ENCODE measurements around the gene MCM9. TPM values are rescaled to one million over a fixed set of nuclear protein-coding genes. Genes with fewer than 3 reads are reported as not detected.

Gene MCM9
- total and polyA plus RNA-seq, 2 experiments from 2014 or later: 11.1 to 13.5 TPM

GRCh38 chr6:118930680-118931079 is 4.3 kb downstream of the MCM9 start:
- no peak overlapping the region for H3K4me3 ChIP-seq
- peaks cover 7% of the 10 kb centered on the region for H3K4me1 ChIP-seq (ENCODE audit: insufficient read depth)
- no peak for DNase-seq (ENCODE audit: low spot score)
- H4K20me1 ChIP-seq (ENCODE audit: insufficient read depth, poor library complexity, severe bottlenecking): no peaks in the 10 kb centered on the region
- H3K27me3 ChIP-seq: no peaks in the 10 kb centered on the region
- H3K9me3 ChIP-seq (ENCODE audit: low read depth): no peaks in the 10 kb centered on the region
- H3K4me2 ChIP-seq: no peak overlapping the region
- 96% methylated on average over 3 of the region's 3 CpGs for WGBS (ENCODE audit: low lambda C conversion rate, missing lambda C conversion rate)
- H3K79me2 ChIP-seq: peaks cover 39% of the 10 kb centered on the region
- H3K27ac ChIP-seq: no peak overlapping the region
- no peak overlapping the region for H2AFZ ChIP-seq
- no peak for TF ChIP-seq CTCF (IDR thresholded peaks at IDR 0.05; ENCODE audit: poor library complexity)
- no peak for TF ChIP-seq EZH2 (IDR thresholded peaks at IDR 0.05; ENCODE audit: borderline replicate concordance)
- TF ChIP-seq EZH2phosphoT487 (IDR thresholded peaks at IDR 0.05; ENCODE audit: low read depth, severe bottlenecking, unreplicated experiment): no peak
- H3K36me3 ChIP-seq (replicated peaks; ENCODE audit: insufficient read depth, low read depth): no peaks in the 10 kb centered on the region
- H3K9me2 ChIP-seq (replicated peaks; ENCODE audit: insufficient read depth): no peaks in the 10 kb centered on the region

- H3K27ac ChIP-seq: no peak overlapping the region
- no peak for TF ChIP-seq EZH2 (IDR thresholded peaks at IDR 0.05; ENCODE audit: borderline replicate concordance)
- TF ChIP-seq CTCF (IDR thresholded peaks at IDR 0.05; ENCODE audit: poor library complexity): no peak
- no peak for TF ChIP-seq EZH2phosphoT487 (IDR thresholded peaks at IDR 0.05; ENCODE audit: low read depth, severe bottlenecking, unreplicated experiment)
- H3K36me3 ChIP-seq (replicated peaks; ENCODE audit: insufficient read depth, low read depth): no peaks in the 10 kb centered on the region
- no peaks in the 10 kb centered on the region for H4K20me1 ChIP-seq (ENCODE audit: insufficient read depth, poor library complexity, severe bottlenecking)
- no peak overlapping the region for H2AFZ ChIP-seq
- no peak for DNase-seq (ENCODE audit: low spot score)
- H3K9me3 ChIP-seq (ENCODE audit: low read depth): no peaks in the 10 kb centered on the region
- no peaks in the 10 kb centered on the region for H3K79me2 ChIP-seq
- no peak overlapping the region for H3K4me3 ChIP-seq
- H3K9me2 ChIP-seq (replicated peaks; ENCODE audit: insufficient read depth): no peaks in the 10 kb centered on the region
- no peaks in the 10 kb centered on the region for H3K27me3 ChIP-seq
- H3K4me2 ChIP-seq: no peak overlapping the region
- H3K4me1 ChIP-seq (ENCODE audit: insufficient read depth): no peaks in the 10 kb centered on the region
- WGBS (ENCODE audit: low lambda C conversion rate, missing lambda C conversion rate): 83% methylated on average over 3 of the region's 3 CpGs
Measured at GRCh38 chr6:118923035-118923434, 11.9 kb downstream of the MCM9 start.

GRCh38 chr6:118921084-118921483 is 13.9 kb downstream of the MCM9 start:
- Histone ChIP-seq H3K27ac (no peak overlapping the region), H2AFZ (no peak overlapping the region), H3K4me1 (ENCODE audit: insufficient read depth) (no peaks in the 10 kb centered on the region), H3K79me2 (no peaks in the 10 kb centered on the region), H3K27me3 (no peaks in the 10 kb centered on the region), H3K9me2 (replicated peaks; ENCODE audit: insufficient read depth) (no peaks in the 10 kb centered on the region), H3K9me3 (ENCODE audit: low read depth) (no peaks in the 10 kb centered on the region), H3K36me3 (replicated peaks; ENCODE audit: insufficient read depth, low read depth) (no peaks in the 10 kb centered on the region), H3K4me2 (no peak overlapping the region), H4K20me1 (ENCODE audit: insufficient read depth, poor library complexity, severe bottlenecking) (no peaks in the 10 kb centered on the region), H3K4me3 (no peak overlapping the region)
- no peak for DNase-seq (ENCODE audit: low spot score)
- WGBS (ENCODE audit: low lambda C conversion rate, missing lambda C conversion rate): 100% methylated on average over 1 of the region's 1 CpG
- TF ChIP-seq CTCF (IDR thresholded peaks at IDR 0.05; ENCODE audit: poor library complexity): no peak
- TF ChIP-seq EZH2 (IDR thresholded peaks at IDR 0.05; ENCODE audit: borderline replicate concordance): no peak
- no peak for TF ChIP-seq EZH2phosphoT487 (IDR thresholded peaks at IDR 0.05; ENCODE audit: low read depth, severe bottlenecking, unreplicated experiment)

- no peaks in the 10 kb centered on the region for H3K36me3 ChIP-seq (replicated peaks; ENCODE audit: insufficient read depth, low read depth)
- no peaks in the 10 kb centered on the region for H3K4me1 ChIP-seq (ENCODE audit: insufficient read depth)
- H3K27me3 ChIP-seq: no peaks in the 10 kb centered on the region
- no peaks in the 10 kb centered on the region for H4K20me1 ChIP-seq (ENCODE audit: insufficient read depth, poor library complexity, severe bottlenecking)
- 68% methylated on average over 2 of the region's 2 CpGs for WGBS (ENCODE audit: low lambda C conversion rate, missing lambda C conversion rate)
- no peak overlapping the region for H3K4me3 ChIP-seq
- H3K79me2 ChIP-seq: no peaks in the 10 kb centered on the region
- DNase-seq (ENCODE audit: low spot score): no peak
- H3K27ac ChIP-seq: no peak overlapping the region
- no peaks in the 10 kb centered on the region for H3K9me2 ChIP-seq (replicated peaks; ENCODE audit: insufficient read depth)
- TF ChIP-seq EZH2phosphoT487 (IDR thresholded peaks at IDR 0.05; ENCODE audit: low read depth, severe bottlenecking, unreplicated experiment) (no peak), EZH2 (IDR thresholded peaks at IDR 0.05; ENCODE audit: borderline replicate concordance) (no peak), CTCF (IDR thresholded peaks at IDR 0.05; ENCODE audit: poor library complexity) (no peak)
- H3K9me3 ChIP-seq (ENCODE audit: low read depth): no peaks in the 10 kb centered on the region
- H2AFZ ChIP-seq: no peak overlapping the region
- no peak overlapping the region for H3K4me2 ChIP-seq
Measured at GRCh38 chr6:118918329-118918725, 16.6 kb downstream of the MCM9 start.
